SJSA1 (cell line): ENCODE measurements around the gene LRRC37A3. TPM values are rescaled to one million over a fixed set of nuclear protein-coding genes. Genes with fewer than 3 reads are reported as not detected.
"Not testable (repeated sequence)": the region's sequence is repeated elsewhere in the genome, so short reads cannot be mapped to it uniquely, and the experiment has no call there.

Experiments
- DNase-seq, 2 experiments: peaks; one replicate each; pipeline ENCODE4 v3.0.0-alpha.2; 2015 to 2020; ENCODE audit warnings: low spot score in 2 of 2, low read depth in 1 of 2
- H3K27ac ChIP-seq: fragments of 250-450 bp; sonication (Bioruptor Pico); 2 replicates; pipeline ENCODE4 v1.5.1; 2020; ENCODE audit warnings: mild to moderate bottlenecking, moderate library complexity
- H3K27me3 ChIP-seq: fragments of 250-450 bp; sonication (Bioruptor Pico); replicated peaks from 2 replicates; pipeline ENCODE4 v1.5.1; 2020; ENCODE audit warnings: mild to moderate bottlenecking, moderate library complexity
- H3K36me3 ChIP-seq: fragments of 250-450 bp; sonication (Bioruptor Pico); 2 replicates; pipeline ENCODE4 v1.5.1; 2020; ENCODE audit warnings: mild to moderate bottlenecking
- H3K4me1 ChIP-seq: fragments of 250-450 bp; sonication (Bioruptor Pico); replicated peaks from 2 replicates; pipeline ENCODE4 v1.6.1; 2021; ENCODE audit warnings: mild to moderate bottlenecking
- H3K4me3 ChIP-seq: fragments of 250-450 bp; sonication (Bioruptor Pico); 2 replicates; pipeline ENCODE4 v1.5.1; 2020; ENCODE audit warnings: mild to moderate bottlenecking
- H3K9me3 ChIP-seq: fragments of 250-450 bp; sonication (Bioruptor Pico); replicated peaks from 2 replicates; pipeline ENCODE4 v1.5.1; 2020; ENCODE audit warnings: mild to moderate bottlenecking
- total RNA-seq: library from RNA; depleted of rRNA; stranded (reverse); fragments of >200 nt; shearing (Covaris generic); gene quantifications from 2 replicates; pipeline ENCODE4 v1.2.3, GENCODE V29; 2014; rRNA removed

The LRRC37A3 gene
- 3.0 and 7.3 TPM in 2 replicates for total RNA-seq

GRCh38 chr17:64919289-64920025, at the start of gene LRRC37A3:
TSS of gene LRRC37A3 (minus strand) at chr17:64919478. CDS start at chr17:64897257, 22,221 bp downstream.
- Histone ChIP-seq H3K4me3 (peak within 1 kb of the TSS; percentile 70), H3K27ac (peak within 1 kb of the TSS; percentile 59)
- peak; percentile 96 to 99 for DNase-seq
- not testable (repeated sequence) for H3K27me3 ChIP-seq, H3K36me3 ChIP-seq, H3K9me3 ChIP-seq, H3K4me1 ChIP-seq

- peak; percentile 72 to 80 for DNase-seq
- H3K27ac ChIP-seq, H3K9me3 ChIP-seq, H3K4me1 ChIP-seq, H3K36me3 ChIP-seq, H3K27me3 ChIP-seq: not testable (repeated sequence)
- H3K4me3 ChIP-seq = peak overlapping the region; percentile 23
Observed at GRCh38 chr17:64965873-64966287, 46.6 kb upstream of the LRRC37A3 start.

DNA sequence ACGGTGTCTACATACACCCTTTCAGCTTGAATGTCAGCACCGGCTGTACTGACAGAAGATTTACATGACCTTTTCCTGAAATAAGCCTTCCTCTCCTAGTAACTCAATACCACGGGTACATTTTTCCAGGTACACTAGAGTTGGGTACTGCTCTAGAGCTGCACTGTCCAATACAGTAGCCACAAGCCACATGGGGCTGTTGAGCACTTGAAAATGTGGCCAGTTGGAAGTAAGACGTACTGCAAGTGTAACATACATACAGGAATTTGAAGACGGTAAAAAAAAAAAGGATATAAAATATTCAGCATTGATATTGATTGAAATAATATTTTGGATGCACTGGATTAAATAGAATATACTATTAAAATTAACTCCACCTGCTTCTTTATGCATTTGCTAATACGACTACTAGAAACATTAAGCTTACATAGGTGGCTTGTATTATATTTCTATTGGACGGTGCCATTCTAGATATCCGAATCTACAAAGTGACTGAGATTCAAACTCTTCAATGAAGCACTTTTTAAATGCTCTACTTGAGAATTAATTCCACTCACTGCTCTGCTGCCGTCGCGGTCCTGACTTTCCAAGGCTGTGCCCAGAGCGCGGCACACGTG, 46.1 kb upstream of the LRRC37A3 start:
- DNase-seq = peak in 1 of 2 experiments; percentile 7
- not testable (repeated sequence) for H3K4me1 ChIP-seq, H3K27ac ChIP-seq, H3K27me3 ChIP-seq, H3K36me3 ChIP-seq, H3K9me3 ChIP-seq
- H3K4me3 ChIP-seq = peak overlapping the region; percentile 23

- Histone ChIP-seq H3K9me3 (no peaks in the 10 kb centered on the region), H3K27ac (no peak overlapping the region), H3K36me3 (no peaks in the 10 kb centered on the region), H3K4me3 (no peak overlapping the region), H3K4me1 (peaks cover 8% of the 10 kb centered on the region), H3K27me3 (no peaks in the 10 kb centered on the region)
- DNase-seq = no peak
Observed at GRCh38 chr17:64964796-64965195, 45.5 kb upstream of the LRRC37A3 start.

GRCh38 chr17:64963814-64964213, 44.5 kb upstream of the LRRC37A3 start:
- H3K4me1 ChIP-seq = peaks cover 13% of the 10 kb centered on the region
- DNase-seq, H3K4me3 ChIP-seq, H3K27ac ChIP-seq, H3K9me3 ChIP-seq, H3K36me3 ChIP-seq, H3K27me3 ChIP-seq: not testable (repeated sequence)

DNA sequence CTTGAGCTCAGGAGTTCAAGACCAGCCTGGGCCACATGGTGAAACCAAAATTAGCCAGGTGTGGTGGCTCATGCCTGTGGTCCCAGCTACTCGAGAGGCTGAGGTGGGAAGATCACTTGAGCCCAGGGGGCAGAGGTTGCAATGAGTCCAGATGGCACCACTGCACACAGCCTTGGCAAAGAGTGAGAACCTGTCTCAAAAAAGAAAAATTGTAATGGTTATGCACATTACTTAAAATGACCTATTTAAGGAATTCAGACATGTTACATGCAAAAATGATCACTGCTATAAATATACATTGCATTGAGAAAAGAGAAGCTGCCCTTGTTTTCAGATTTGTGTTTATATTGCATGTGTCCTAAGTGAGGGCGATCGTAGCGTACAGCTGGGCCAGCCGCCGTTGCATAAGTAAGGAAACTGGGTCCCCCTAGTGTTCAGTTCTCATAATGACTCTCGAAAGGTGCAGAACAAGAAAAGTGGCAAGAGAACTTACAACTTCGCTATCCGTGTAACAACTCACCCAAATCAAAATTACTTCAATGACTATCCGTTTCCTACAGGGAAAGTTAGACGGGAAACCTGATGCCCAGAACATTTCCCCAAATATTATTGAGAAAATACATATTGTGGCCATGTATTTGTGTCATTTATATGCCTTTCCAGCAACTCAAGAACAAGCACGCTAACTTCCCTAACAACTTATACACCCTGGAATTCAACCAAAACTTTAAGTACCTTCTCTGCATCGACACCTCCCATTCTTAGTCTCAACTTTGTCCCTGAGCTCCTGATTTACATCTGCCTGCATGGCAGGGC, 42.5 kb upstream of the LRRC37A3 start:
- peak; percentile 59 to 73 for DNase-seq
- H3K4me1 ChIP-seq = peaks cover 13% of the 10 kb centered on the region

DNA sequence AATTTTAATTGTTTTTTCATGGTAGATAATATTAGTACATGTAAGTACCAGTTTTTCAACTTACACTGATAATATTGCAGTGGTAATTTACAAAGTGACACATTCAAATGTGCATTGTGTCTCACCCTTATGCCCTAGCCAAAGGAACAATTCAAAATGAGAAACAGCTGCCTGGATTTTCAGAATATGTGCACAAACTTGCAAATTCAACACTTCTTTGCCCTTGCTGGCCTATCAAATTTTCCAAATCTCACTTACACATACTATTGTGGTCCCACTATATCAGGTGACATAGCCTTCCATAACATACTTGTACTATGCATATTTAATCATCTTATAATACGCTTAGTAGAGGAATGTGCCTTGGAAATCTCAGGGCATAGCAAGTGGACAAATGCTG, 32.6 kb upstream of the LRRC37A3 start:
- H3K27ac ChIP-seq = no peak overlapping the region
- H3K4me1 ChIP-seq = no peaks in the 10 kb centered on the region
- H3K27me3 ChIP-seq = no peaks in the 10 kb centered on the region
- H3K4me3 ChIP-seq = no peak overlapping the region
- no peaks in the 10 kb centered on the region for H3K9me3 ChIP-seq
- DNase-seq = no peak
- no peaks in the 10 kb centered on the region for H3K36me3 ChIP-seq

More for the DNA sequence above, 42.5 kb upstream of the LRRC37A3 start:
- H3K9me3 ChIP-seq, H3K27ac ChIP-seq, H3K36me3 ChIP-seq, H3K27me3 ChIP-seq, H3K4me3 ChIP-seq: not testable (repeated sequence)

DNA sequence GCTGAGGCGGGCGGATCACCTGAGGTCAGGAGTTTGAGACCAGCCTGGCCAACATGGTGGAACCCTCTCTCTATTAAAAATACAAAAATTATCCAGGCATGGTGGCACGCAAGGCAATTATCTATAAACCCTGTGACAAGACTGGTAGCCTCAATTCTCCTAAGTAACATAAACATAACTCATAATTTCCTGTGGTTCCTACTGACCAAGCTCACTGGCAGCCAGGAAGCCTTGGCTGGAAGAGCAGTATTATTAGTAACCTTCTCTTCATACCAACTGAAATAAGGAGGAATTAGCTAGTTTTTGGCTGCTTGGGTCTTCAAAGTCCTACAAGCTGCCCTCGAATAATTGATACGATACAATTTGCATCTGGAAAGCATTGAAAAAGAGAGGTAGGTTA, 31.6 kb upstream of the LRRC37A3 start:
- no peak overlapping the region for H3K4me3 ChIP-seq
- no peaks in the 10 kb centered on the region for H3K27me3 ChIP-seq
- DNase-seq = no peak

GRCh38 chr17:64947152-64947551, 27.9 kb upstream of the LRRC37A3 start:
- no peak overlapping the region for H3K27ac ChIP-seq
- H3K36me3 ChIP-seq = no peaks in the 10 kb centered on the region
- H3K9me3 ChIP-seq = no peaks in the 10 kb centered on the region
- no peak overlapping the region for H3K4me3 ChIP-seq
- H3K27me3 ChIP-seq = no peaks in the 10 kb centered on the region
- H3K4me1 ChIP-seq = no peaks in the 10 kb centered on the region
- no peak for DNase-seq

More for the DNA sequence above, 31.6 kb upstream of the LRRC37A3 start:
- Histone ChIP-seq H3K4me1 (no peaks in the 10 kb centered on the region), H3K9me3 (no peaks in the 10 kb centered on the region), H3K27ac (no peak overlapping the region), H3K36me3 (no peaks in the 10 kb centered on the region)

- Histone ChIP-seq H3K27ac (no peak overlapping the region), H3K4me3 (no peak overlapping the region), H3K27me3 (no peaks in the 10 kb centered on the region), H3K4me1 (no peaks in the 10 kb centered on the region), H3K9me3 (no peaks in the 10 kb centered on the region), H3K36me3 (no peaks in the 10 kb centered on the region)
- DNase-seq = no peak
Observed at GRCh38 chr17:64941761-64942160, 22.5 kb upstream of the LRRC37A3 start.

GRCh38 chr17:64941045-64941444, 21.8 kb upstream of the LRRC37A3 start:
- H3K4me1 ChIP-seq = no peaks in the 10 kb centered on the region
- no peak for DNase-seq
- H3K27me3 ChIP-seq = no peaks in the 10 kb centered on the region
- H3K27ac ChIP-seq = no peak overlapping the region
- H3K4me3 ChIP-seq = no peak overlapping the region
- no peaks in the 10 kb centered on the region for H3K9me3 ChIP-seq
- no peaks in the 10 kb centered on the region for H3K36me3 ChIP-seq

DNA sequence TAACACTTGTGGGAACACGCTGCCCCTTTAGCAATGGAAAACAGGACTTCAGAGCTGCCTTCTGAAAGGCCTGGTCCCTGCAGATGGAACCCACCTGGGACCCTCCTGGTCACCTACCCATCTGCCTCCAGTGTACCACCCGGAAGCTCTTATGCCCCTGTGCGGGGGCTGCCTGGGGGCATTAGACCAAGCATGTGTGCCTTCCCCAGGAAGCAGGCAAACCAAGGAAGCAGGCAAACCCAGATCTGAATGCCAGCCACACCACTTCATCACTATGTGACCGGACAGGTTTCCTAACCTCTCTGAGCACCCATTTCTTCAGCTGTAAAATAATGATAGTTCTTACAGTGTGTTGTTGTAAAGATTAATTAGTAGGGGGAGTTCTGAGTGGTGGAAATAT, 20.8 kb upstream of the LRRC37A3 start:
- no peaks in the 10 kb centered on the region for H3K4me1 ChIP-seq
- H3K36me3 ChIP-seq = no peaks in the 10 kb centered on the region
- no peak overlapping the region for H3K4me3 ChIP-seq
- H3K9me3 ChIP-seq = no peaks in the 10 kb centered on the region
- no peaks in the 10 kb centered on the region for H3K27me3 ChIP-seq
- no peak for DNase-seq
- H3K27ac ChIP-seq = no peak overlapping the region

- Histone ChIP-seq H3K36me3 (no peaks in the 10 kb centered on the region), H3K4me1 (no peaks in the 10 kb centered on the region), H3K4me3 (no peak overlapping the region), H3K27me3 (no peaks in the 10 kb centered on the region), H3K27ac (no peak overlapping the region), H3K9me3 (no peaks in the 10 kb centered on the region)
- peak in 1 of 2 experiments; percentile 33 for DNase-seq
Observed at GRCh38 chr17:64938925-64939474, 19.7 kb upstream of the LRRC37A3 start.

DNA sequence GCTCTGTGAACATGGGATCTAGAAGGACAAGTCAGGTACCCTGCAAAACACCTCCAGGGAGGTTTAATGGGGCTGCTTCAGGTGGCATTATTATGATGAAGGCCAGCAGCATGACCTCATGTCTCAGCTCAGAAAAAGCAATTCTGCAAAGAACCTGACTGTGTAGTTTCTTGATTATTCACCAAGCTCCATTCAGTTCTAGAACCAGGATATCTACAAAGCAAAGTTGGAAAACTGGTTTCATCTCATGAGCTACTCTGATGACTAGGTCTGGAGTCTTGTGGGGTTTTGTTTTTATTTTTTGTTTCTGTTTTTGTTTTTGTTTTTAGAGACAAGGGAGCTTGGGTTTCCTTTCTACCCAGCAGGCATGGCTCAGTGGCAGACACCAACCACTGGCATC, 19.0 kb upstream of the LRRC37A3 start:
- Histone ChIP-seq H3K4me3 (no peak overlapping the region), H3K9me3 (no peaks in the 10 kb centered on the region), H3K36me3 (no peaks in the 10 kb centered on the region), H3K27me3 (no peaks in the 10 kb centered on the region), H3K27ac (no peak overlapping the region), H3K4me1 (no peaks in the 10 kb centered on the region)
- DNase-seq = no peak
